Hematopoietic multipotent progenitor cell (in vitro differentiated cells): Measurements from ENCODE around the gene EDIL3. TPM values are rescaled to one million over a fixed set of nuclear protein-coding genes. Genes with fewer than 3 reads are reported as not detected.
A peak's percentile ranks its signal among the peaks of the same experiment; 100 is the strongest.

Experiments used
- DNase-seq, 3 donors: peaks; one replicate each; pipeline ENCODE4 v3.0.0-alpha.2; 2011 to 2015; ENCODE audit warnings: low read depth in 2 of 3, low spot score in 2 of 3
- total RNA-seq: library from RNA; depleted of rRNA; stranded (reverse); fragments of >200 nt; gene quantifications from one replicate; pipeline ENCODE4 v1.2.3, GENCODE V29; 2012

The EDIL3 gene
- under 0.01 TPM for total RNA-seq

- DNase-seq: peak in 1 of 3 donors; percentile 51
These were observed at the start of gene EDIL3 for GRCh38 chr5:84384604-84385575. Gene EDIL3, minus strand, starts transcription at chr5:84384880. Its CDS starts 506 bp downstream, at chr5:84384374.

- no peak for DNase-seq
These were observed 48.8 kb upstream of the EDIL3 start for GRCh38 chr5:84433461-84433860.

- DNase-seq: no peak
These were observed 46.4 kb upstream of the EDIL3 start for GRCh38 chr5:84430863-84431663.

- no peak for DNase-seq
These were observed 45.4 kb upstream of the EDIL3 start for GRCh38 chr5:84430079-84430478.

GRCh38 chr5:84425365-84425881, 40.7 kb upstream of the EDIL3 start:
- DNase-seq: no peak

GRCh38 chr5:84419742-84420141, 35.1 kb upstream of the EDIL3 start:
- DNase-seq: no peak

- DNase-seq: no peak
These were observed 27.3 kb upstream of the EDIL3 start for GRCh38 chr5:84411832-84412605.

GRCh38 chr5:84406111-84406510, 21.4 kb upstream of the EDIL3 start:
- DNase-seq: no peak

- DNase-seq: no peak
These were observed 19.1 kb upstream of the EDIL3 start for GRCh38 chr5:84403773-84404172.

- DNase-seq: no peak
These were observed 12.7 kb upstream of the EDIL3 start for GRCh38 chr5:84397385-84397784.

- DNase-seq: no peak
These were observed 9.3 kb upstream of the EDIL3 start for GRCh38 chr5:84393969-84394368.

- no peak for DNase-seq
These were observed 8.2 kb upstream of the EDIL3 start for GRCh38 chr5:84392836-84393235.

- DNase-seq: no peak
These were observed 1.0 kb upstream of the EDIL3 start for GRCh38 chr5:84385705-84386104.

GRCh38 chr5:84383816-84384603, 670 bp downstream of the EDIL3 start:
- DNase-seq: peak in 1 of 3 donors; percentile 46

GRCh38 chr5:84383296-84383815, 1.3 kb downstream of the EDIL3 start:
- peak in 1 of 3 donors; percentile 10 for DNase-seq

GRCh38 chr5:84382363-84383295, 2.1 kb downstream of the EDIL3 start:
- peak in 1 of 3 donors; percentile 53 for DNase-seq

- peak in 1 of 3 donors; percentile 10 for DNase-seq
These were observed 2.9 kb downstream of the EDIL3 start for GRCh38 chr5:84381502-84382362.
